Adrenal gland (tissue), 5 donors: Measurements from ENCODE around the gene SMG5.

Experiments used
- POLR2A ChIP-seq, 2 donors: fragments of 450-650 bp; IDR thresholded peaks; one replicate each; pipeline ENCODE4 v1.6.1; 2017; ENCODE audit warnings: antibody characterized with exemption in 2 of 2, mild to moderate bottlenecking in 2 of 2, moderate library complexity in 1 of 2
- TF ChIP-seq, protein P1 (sequence below), 6 experiments: fragments of 450-650 bp in 4 of 6; fragments of 200-600 bp in 2 of 6; sonication (generic) in 1 of 6; IDR thresholded peaks; 1 replicate in 5 of 6; 2 replicates in 1 of 6; pipeline versions ENCODE4 v1.5.1 to v1.8.0; 2016 to 2021; ENCODE audit warnings: antibody characterized with exemption in 6 of 6, mild to moderate bottlenecking in 2 of 6, moderate library complexity in 1 of 6
- donor health status: DM: no; HTN: no; CAD: no.

DNA sequence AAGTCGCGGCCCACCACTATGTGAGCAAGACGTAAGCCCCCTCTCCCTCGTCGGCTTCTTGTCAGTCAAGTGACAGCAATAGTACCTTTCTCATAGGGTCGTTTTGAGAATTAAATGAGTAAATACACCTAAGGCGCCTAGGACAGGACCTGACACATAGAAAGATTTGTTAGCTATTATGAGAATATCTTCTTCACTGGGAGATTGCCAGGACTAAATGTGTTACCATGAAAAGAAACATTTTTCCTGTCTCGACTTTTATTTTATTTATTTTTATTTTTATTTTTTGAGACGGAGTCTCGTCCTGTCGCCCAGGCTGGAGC is 69.0 kb downstream of the SMG5 start:
- no peak for TF ChIP-seq POLR2A (IDR thresholded peaks at IDR 0.05)
- TF ChIP-seq, protein P1, sequence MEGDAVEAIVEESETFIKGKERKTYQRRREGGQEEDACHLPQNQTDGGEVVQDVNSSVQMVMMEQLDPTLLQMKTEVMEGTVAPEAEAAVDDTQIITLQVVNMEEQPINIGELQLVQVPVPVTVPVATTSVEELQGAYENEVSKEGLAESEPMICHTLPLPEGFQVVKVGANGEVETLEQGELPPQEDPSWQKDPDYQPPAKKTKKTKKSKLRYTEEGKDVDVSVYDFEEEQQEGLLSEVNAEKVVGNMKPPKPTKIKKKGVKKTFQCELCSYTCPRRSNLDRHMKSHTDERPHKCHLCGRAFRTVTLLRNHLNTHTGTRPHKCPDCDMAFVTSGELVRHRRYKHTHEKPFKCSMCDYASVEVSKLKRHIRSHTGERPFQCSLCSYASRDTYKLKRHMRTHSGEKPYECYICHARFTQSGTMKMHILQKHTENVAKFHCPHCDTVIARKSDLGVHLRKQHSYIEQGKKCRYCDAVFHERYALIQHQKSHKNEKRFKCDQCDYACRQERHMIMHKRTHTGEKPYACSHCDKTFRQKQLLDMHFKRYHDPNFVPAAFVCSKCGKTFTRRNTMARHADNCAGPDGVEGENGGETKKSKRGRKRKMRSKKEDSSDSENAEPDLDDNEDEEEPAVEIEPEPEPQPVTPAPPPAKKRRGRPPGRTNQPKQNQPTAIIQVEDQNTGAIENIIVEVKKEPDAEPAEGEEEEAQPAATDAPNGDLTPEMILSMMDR (IDR thresholded peaks at IDR 0.05): no peak
